ENCODE data around the gene TAL1.

DNA sequence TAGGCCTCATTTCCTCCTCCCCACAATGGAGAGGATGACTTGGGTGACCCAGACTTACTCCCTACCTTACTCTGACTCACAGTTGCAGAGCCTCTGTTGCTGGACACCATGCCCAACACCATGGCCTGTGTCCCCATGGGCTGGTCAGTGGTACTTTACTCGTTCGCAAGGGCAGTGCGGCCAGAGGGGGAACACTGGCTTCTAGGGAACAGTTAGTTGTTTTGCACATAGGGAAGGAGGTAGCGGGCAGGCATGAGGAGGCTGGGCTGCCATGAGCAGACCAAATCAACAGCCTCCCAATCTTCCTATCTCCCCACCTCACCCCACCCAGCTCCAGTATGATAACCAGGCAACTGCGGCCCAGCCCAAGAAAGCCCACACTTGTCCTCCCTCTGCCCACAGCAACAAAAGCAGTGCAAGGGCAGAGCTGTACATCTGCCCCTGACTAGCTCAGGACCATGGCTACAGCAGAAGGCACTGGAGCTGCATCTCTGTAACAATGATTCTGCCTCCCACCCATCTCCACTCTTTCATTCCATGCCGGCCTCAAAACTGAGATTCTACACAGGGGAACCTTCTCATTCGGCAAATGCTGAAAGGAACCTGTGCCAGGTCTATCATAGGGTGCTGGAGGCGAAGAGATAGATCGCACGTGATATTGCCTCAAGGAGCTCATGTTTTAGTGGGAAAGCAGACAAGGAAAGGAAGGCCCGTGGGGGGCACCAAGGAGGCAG lies 18.6 kb downstream of the TAL1 start:
- TF ChIP-seq EP300 (IDR thresholded peaks at IDR 0.05) (no peak), POLR2A (IDR thresholded peaks at IDR 0.05) (no peak)
- TF ChIP-seq, protein P1, sequence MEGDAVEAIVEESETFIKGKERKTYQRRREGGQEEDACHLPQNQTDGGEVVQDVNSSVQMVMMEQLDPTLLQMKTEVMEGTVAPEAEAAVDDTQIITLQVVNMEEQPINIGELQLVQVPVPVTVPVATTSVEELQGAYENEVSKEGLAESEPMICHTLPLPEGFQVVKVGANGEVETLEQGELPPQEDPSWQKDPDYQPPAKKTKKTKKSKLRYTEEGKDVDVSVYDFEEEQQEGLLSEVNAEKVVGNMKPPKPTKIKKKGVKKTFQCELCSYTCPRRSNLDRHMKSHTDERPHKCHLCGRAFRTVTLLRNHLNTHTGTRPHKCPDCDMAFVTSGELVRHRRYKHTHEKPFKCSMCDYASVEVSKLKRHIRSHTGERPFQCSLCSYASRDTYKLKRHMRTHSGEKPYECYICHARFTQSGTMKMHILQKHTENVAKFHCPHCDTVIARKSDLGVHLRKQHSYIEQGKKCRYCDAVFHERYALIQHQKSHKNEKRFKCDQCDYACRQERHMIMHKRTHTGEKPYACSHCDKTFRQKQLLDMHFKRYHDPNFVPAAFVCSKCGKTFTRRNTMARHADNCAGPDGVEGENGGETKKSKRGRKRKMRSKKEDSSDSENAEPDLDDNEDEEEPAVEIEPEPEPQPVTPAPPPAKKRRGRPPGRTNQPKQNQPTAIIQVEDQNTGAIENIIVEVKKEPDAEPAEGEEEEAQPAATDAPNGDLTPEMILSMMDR (IDR thresholded peaks at IDR 0.05) = no peak
